Hypothalamus (tissue), 51 donors: ENCODE results near the gene SPATA33.

Source experiments
- DNase-seq, 51 donors: peaks; one replicate each; lab custom pipeline; 2025; lab: John Stamatoyannopoulos, UW

Gene SPATA33

DNA sequence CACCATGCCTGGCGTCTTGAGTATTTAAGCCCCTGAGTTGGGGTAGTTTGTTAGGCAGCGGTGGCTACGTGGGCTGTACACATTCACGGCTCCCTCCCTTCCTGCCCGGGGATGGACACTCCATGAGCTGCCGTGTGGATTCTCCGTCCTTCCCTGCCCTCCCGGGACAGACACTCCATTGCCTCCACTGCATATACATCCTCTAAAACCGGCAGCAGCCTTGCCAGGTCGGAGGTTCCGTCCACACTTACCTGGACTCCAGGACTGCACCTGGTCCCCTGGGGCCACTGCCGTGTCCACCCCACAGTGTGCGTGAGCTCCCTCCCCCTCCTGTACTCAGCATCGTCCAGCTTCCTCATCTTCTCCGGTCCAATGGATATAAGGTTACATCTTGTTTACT, 47.4 kb downstream of the SPATA33 start:
- DNase-seq = no peak

DNA sequence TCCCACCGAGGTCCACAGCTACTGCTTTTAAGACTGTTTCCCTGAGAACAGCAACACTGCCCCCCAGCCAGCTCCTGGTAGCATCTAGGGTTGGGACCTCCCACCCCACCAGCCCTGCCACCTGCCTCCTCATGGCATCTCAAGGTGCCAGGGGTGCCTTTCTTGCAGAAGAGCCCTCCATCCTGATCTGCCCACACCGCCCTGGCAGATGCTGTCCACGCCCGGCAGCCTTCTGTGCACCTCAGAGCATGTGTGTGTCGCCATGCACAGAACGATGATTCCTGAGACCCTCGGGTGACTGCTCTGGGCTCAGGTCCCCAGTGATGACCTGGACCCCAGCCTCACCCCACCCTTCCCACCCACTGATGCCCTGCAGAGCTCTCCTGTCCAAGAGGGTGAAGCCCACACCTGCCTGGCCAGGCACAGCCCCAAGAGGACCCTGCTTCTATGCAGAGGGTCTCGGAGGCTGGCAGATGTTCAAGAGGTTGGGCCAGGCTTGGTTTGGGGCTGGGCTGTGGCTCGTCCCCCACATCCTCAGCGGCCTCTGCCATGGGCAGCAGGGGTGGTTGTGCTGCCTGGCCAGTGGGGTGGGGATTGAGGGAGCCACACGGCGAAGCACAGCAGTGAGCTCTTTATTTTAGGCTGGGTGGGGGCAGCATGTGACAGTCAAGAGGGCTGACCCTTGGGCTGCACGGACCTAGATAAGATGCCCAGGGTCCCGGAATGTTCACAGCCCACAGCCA, 49.1 kb downstream of the SPATA33 start:
- no peak for DNase-seq

DNA sequence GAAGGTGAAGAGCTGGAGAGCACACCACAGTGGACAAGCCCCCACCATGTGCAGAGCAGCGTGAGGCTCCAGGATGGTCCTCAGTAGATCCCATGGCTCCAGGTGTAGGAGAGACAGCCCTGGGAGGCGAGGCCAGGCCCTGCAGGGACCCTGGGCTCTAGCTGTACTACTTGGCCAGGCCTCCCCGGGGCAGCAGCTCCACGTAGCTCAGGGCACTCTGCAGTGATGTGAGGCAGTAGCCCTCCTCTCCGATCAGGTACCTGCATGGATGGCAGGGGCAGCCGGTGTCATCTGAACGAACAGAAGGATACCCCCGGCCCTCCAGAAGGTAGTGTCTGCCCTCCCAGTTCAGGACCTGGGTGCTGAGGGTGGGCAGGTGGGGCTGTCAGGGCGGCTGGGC, 50.1 kb downstream of the SPATA33 start:
- no peak for DNase-seq

DNA sequence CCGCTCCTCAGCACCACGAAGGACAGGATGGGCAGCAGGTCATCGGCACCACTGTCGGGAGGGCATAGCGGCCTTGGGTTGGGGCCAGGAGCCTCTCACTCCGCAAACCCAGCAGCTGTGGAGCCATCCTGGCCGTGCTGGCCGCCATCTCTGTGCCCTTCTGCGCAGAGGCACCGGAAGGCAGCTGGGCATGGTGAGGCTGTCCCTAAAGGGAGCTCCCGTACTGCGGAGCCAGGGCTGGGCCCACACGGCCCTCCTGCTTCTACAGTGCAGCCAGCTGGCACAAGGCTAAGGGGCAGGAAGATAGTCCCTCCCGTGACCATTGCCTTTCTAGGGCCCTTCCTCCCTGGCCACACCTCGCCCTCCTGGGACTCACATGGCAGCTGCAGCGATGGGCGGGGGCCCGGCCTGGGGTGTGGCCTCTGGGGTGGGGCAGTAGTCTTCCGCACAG, 50.9 kb downstream of the SPATA33 start:
- DNase-seq = no peak

DNA sequence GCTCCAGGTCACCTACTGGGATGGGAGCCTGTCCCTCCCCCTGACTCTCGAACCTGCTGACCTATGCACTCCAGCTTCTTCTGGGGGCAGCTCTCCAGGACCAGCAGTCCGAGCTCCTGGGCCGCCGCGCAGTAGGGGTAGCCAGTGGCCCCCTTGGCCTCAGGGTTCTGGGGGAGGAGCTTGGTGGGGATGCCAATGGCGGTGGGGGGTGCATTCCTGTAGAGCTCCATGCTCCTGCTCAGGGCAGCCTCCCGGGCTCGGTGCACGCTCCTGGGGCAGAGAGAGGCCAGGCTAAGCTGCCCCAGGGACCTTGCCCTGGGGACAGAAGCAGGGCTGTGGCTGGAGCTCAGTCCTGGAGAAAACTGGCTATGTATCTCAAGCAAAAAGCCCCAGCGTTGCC, 51.5 kb downstream of the SPATA33 start:
- no peak for DNase-seq

DNA sequence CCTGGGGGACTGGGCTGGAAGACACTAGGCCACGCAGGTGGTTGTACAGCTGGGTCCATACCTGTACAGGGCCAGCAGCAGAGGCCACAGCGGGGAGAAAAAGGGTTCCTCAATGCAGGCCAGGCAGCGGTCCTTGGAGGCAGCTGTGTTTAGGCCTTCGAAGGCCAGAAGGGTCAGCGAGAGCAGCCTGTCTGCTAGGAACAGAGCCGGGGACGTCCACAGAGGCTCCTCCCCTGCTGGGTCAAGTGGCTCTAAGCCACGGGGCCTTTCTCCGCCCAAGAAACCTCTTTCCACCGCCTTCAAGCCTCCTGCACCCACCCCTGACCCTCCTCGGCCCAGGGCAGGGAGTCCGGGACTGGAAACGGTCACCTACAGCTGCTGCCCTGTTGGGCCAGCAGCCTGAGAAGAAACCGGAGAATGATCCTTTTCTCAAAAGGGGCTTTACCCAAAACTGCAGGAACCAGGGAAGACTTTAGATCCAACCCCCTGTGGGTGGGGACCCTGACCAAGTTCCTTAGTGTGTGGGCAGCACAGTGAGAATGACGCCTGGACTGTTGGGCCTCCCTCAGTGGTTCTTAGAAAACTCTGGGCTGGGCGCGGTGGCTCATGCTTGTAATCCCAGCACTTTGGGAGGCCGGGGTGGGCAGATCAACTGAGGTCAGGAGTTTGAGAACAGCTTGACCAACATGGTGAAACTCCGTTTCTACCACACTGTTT, 52.2 kb downstream of the SPATA33 start:
- no peak for DNase-seq

DNA sequence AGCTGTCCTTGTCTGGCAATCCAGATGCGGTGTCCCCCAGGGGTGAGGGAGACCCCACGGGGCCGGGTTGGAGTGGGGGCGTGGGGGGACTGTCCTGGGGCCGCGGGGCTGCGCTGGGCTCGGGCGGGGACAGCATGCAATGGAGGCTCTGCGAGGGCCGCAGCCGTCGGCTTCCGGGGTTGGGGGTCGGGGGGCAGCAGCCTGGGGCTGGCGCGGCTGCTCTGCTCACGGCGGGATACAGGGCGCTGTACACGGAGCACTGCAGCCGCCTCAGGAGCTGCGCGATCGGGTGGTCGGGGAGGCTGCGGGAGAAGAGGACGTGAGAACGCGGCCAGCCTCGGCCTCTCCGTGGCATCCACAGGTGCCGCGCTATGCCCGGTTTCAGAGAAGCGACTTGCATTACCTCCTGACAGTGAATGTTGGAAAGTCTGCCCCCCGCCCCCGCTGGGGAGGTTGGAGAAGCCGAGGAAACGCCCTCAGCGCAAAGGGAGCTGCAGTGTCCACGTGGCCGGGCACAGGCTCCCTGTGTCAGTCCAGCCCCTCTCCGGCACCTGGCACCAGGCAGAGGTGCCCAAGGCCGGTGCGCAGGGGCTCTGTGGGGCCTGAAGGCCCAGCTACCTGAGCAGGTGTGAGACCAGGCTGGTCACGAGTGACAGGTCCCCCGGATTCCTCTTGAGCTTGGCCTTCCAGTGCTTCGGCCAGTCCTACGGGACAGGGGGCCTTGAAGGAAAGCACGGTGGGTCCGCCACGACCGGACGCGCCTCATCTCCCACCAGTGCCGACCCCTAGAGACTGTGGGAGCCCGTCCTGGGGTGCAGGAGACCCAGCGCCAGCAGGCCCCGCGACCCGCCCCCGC, 53.3 kb downstream of the SPATA33 start:
- DNase-seq = no peak

DNA sequence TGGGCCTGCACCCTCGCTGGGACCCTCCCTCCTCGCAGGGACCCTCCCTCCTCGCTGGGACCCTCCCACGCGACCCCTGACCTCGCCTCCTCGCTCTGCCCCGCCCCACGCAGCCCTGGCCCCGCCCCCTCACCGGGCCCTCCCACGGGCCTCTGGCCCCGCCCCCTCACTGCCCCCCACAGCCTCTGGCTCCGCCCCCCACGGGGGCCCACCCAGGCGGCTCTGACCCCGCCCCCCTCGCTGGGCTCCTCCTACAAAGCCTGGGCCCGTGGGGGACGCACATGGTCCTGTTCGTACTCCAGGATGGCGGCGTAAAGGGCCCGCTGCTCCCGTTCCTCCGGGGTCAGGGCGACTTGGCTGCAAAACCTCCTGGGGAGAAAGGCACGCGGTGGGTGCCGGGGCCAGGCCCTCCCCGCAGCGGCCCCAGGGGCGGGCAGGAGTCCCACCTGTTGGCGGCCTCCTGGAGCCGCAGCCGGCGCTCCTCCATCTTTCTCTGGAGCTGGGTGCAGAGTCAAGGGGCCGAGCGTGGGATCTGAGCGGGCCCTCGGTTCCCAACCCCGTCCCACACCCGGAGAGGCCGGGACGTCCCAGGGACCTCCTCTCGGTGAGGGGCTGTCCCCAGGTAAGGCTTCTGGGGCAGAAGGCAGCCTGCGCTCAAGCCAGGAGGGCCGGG, 54.1 kb downstream of the SPATA33 start:
- DNase-seq = no peak

DNA sequence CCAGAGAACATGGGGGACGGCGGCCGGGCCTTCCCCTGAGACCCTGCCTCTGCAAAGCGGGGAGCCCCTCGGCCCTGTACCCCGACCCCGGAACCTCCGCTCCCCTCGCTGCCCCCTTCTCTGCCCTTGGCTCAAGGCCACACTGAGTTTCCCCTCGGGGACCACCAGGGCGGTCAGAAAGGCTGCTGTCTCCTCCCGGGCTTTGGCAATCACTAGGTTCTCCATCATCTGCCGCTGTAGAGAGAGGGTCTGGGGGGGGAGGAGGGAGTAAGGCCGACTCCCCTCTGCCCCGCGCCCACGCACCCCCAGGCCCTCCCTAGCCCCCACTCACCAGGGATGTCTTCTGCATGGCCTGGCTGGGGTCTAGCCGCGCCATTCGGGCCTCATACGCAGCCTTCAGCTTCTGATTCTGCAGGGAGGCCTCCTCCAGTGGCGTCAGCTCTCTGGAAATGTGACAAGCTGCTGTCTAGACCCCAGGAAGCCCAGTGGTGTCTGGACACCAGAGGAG, 54.7 kb downstream of the SPATA33 start:
- DNase-seq = no peak

DNA sequence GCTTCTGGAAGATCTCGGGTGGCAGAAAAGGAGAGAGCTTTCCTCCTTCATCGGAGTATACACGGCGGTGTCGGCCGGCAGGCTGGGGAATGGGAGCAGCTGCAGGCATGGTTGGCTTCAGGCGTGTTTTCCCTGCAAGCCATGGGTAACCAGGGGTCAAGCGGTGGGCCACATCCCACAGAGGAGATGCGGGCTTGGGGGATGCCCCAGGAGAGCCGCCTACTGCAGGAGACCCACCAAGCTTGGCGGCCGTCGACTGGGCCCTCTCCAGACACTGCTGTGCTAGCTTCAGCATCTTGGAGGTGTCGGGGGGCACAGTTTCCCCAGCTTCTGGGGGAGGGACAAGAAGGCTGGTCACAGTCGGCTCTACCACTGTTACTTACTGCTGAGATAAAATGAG, 58.9 kb downstream of the SPATA33 start:
- no peak for DNase-seq

DNA sequence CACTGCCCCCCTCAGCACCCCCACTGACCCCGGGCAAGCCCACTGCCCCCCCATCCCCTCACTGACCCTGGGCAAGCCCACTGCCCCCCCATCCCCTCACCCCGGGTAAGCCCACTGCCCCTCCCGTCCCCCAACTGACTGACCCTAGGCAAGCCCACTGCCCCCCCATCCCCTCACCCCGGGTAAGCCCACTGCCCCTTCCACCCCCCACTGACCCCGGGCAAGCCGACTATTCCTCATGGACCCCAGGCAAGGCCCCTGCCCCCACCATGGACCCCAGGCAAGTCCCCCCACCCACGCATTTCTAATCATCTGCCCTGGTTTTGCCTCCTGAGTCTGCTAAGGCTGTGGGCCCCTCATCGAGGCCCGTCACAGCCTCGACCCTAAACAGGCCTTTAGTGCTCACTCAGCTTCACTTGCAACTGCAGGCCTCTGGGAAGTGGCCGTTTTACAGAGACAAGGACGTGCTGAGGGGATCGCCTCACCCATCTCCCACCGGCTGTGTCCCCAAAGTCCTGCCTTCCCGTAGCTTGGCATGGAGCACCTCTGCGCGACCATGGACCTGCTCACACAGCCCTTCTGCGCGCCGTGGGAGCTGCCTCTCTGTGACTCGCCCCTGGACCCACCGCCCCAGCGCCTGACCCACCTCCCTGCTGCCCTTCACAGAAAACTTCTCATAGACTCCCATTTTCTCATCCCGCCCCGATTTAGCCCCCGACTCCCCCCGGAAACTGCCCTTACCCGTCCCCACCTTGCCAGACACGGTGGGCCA, 59.5 kb downstream of the SPATA33 start:
- no peak for DNase-seq

DNA sequence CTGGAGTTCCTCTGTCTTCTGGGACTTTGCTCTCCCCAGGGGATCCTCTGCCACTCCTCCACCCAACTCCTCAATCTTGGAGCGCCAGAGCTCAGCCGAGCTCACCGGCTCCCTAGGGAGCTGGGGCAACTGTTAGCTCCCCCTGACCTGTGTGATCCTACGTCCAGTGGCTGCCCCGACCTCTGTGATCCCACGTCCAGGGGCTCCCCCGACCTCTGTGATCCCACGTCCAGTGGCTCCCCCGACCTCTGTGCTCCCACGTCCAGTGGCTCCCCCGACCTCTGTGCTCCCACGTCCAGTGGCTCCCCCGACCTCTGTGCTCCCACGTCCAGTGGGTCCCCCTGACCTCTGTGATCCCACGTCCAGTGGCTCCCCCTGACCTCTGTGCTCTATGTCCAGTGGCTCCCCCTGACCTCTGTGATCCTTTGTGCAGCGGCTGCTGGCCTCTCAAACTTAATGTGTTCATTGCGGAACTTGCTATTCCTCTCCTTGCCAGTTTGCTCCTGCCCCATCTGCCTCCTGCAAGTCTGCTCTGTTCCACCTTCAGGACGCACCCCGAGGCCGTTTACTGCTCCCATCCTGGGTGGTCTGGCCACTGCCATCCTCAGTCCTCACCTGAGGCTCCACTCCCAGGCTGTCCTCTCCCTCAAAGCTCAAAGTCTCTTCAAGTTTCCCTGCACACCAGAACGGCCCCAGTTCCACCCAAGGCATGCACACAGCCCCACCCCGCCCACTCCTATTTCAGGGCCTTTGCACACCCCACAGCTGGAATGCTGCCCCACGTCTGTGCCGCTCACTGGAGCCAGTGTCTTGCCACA, 60.3 kb downstream of the SPATA33 start:
- no peak for DNase-seq
